Prostate gland (tissue), 2 donors: Measurements from ENCODE around the gene DLX1. TPM values are rescaled to one million over a fixed set of nuclear protein-coding genes. Genes with fewer than 3 reads are reported as not detected.
A peak's percentile ranks its signal among the peaks of the same experiment; 100 is the strongest.

Experiments used
- DNase-seq: peaks from one replicate; pipeline ENCODE4 v3.0.0-alpha.2; 2019; ENCODE audit warnings: low spot score
- H3K27ac ChIP-seq, 2 donors: fragments of 200-600 bp; sonication (generic); 2 replicates each; pipeline ENCODE4 v1.5.1; 2017 to 2019
- H3K27me3 ChIP-seq: fragments of 200-600 bp; sonication (generic); replicated peaks from 2 replicates; pipeline ENCODE4 v1.5.1; 2019; ENCODE audit not compliant: insufficient read depth
- H3K36me3 ChIP-seq, 2 donors: fragments of 200-600 bp; sonication (generic); 1 replicate in 1 of 2; 2 replicates in 1 of 2; pipeline versions ENCODE4 v1.5.1 to v1.8.1; 2017 to 2019
- H3K4me1 ChIP-seq: fragments of 200-600 bp; sonication (generic); replicated peaks from 2 replicates; pipeline ENCODE4 v1.5.1; 2019
- H3K4me3 ChIP-seq, 2 donors: fragments of 200-600 bp; sonication (generic); 2 replicates each; pipeline ENCODE4 v1.5.1; 2017 to 2019
- H3K9me3 ChIP-seq: fragments of 200-600 bp; sonication (generic); 2 replicates; pipeline ENCODE4 v1.5.1; 2017
- CTCF ChIP-seq, 4 experiments: fragments of 200-600 bp in 2 of 4; fragments of 450-650 bp in 2 of 4; sonication (generic) in 2 of 4; IDR thresholded peaks; 1 replicate in 3 of 4; 2 replicates in 1 of 4; pipeline ENCODE4 v1.5.1; 2016 to 2019; ENCODE audit warnings: antibody characterized with exemption in 4 of 4, mild to moderate bottlenecking in 2 of 4, moderate library complexity in 2 of 4
- POLR2A ChIP-seq: fragments of 450-650 bp; IDR thresholded peaks from one replicate; pipeline ENCODE4 v1.6.1; 2016; ENCODE audit warnings: antibody characterized with exemption, mild to moderate bottlenecking
- POLR2AphosphoS5 ChIP-seq: sonication (generic); formaldehyde crosslinking; IDR thresholded peaks from one replicate; pipeline ENCODE4 v1.6.1; 2017; ENCODE audit warnings: antibody characterized with exemption
- WGBS: methylation state at CpG from one replicate; pipeline ENCODE4 v1.1.5; 2018; 5-methylcytosine and 5-hydroxymethylcytosine counted together
- intact Hi-C: fragments of 100-400 bp; cut with DNase I; formaldehyde crosslinking; loops from one replicate; pipeline ENCODE4 v1.14.2; 2022
- total RNA-seq, 2 donors: library from RNA; depleted of rRNA; stranded (reverse); fragments of >200 nt; gene quantifications; one replicate each; pipeline ENCODE4 v1.1.0, GENCODE V29; 2016

Gene DLX1
- total RNA-seq, result 1 to 10 TPM in 1 of 2 donors, not detected in 1; 1.3 TPM

GRCh38 chr2:172085460-172086159 is at the start of gene DLX1:
DLX1 (plus strand) TSS chr2:172085507; CDS start chr2:172085678, 171 bp downstream.
- intact Hi-C loops, result loop anchor here (5.0 kb wide), 1 partner anchor 88 kb away; the partner anchor contains the start of gene METAP1D
- H3K9me3 ChIP-seq, result no peaks in the 10 kb centered on the region
- no peak for DNase-seq
- peak within 1 kb of the TSS; percentile 3 to 15 for H3K4me3 ChIP-seq
- WGBS, result 2% methylated on average over 27 of the region's 34 CpGs
- peaks cover 5% of the 10 kb centered on the region for H3K4me1 ChIP-seq
- TF ChIP-seq CTCF (IDR thresholded peaks at IDR 0.05), result no peak
- TF ChIP-seq POLR2AphosphoS5, result no peak
- no peak within 1 kb of the TSS for H3K27ac ChIP-seq
- H3K27me3 ChIP-seq, result peaks cover 74% of the 10 kb centered on the region
- H3K36me3 ChIP-seq, result no peaks in the 10 kb centered on the region

- WGBS, result 91% methylated on average over 3 of the region's 3 CpGs
Measured at GRCh38 chr2:172038121-172038520, 47.2 kb upstream of the DLX1 start.

GRCh38 chr2:172038604-172039003 is 46.7 kb upstream of the DLX1 start:
- no peak for DNase-seq
- WGBS, result 43% methylated on average over 2 of the region's 2 CpGs
- H3K4me1 ChIP-seq, result no peaks in the 10 kb centered on the region
- H3K4me3 ChIP-seq, result no peak overlapping the region
- no peaks in the 10 kb centered on the region for H3K36me3 ChIP-seq
- intact Hi-C loops, result no loop called here
- no peaks in the 10 kb centered on the region for H3K27me3 ChIP-seq
- no peak overlapping the region for H3K27ac ChIP-seq
- no peaks in the 10 kb centered on the region for H3K9me3 ChIP-seq
- TF ChIP-seq POLR2AphosphoS5, result no peak
- no peak for TF ChIP-seq POLR2A
- TF ChIP-seq CTCF (IDR thresholded peaks at IDR 0.05), result no peak

More at GRCh38 chr2:172038121-172038520, 47.2 kb upstream of the DLX1 start:
- TF ChIP-seq CTCF (IDR thresholded peaks at IDR 0.05) (no peak), POLR2AphosphoS5 (no peak), POLR2A (no peak)
- Histone ChIP-seq H3K4me3 (no peak overlapping the region), H3K27me3 (no peaks in the 10 kb centered on the region), H3K9me3 (no peaks in the 10 kb centered on the region), H3K27ac (no peak overlapping the region), H3K4me1 (no peaks in the 10 kb centered on the region), H3K36me3 (no peaks in the 10 kb centered on the region)
- intact Hi-C loops, result no loop called here
- DNase-seq, result no peak

DNA sequence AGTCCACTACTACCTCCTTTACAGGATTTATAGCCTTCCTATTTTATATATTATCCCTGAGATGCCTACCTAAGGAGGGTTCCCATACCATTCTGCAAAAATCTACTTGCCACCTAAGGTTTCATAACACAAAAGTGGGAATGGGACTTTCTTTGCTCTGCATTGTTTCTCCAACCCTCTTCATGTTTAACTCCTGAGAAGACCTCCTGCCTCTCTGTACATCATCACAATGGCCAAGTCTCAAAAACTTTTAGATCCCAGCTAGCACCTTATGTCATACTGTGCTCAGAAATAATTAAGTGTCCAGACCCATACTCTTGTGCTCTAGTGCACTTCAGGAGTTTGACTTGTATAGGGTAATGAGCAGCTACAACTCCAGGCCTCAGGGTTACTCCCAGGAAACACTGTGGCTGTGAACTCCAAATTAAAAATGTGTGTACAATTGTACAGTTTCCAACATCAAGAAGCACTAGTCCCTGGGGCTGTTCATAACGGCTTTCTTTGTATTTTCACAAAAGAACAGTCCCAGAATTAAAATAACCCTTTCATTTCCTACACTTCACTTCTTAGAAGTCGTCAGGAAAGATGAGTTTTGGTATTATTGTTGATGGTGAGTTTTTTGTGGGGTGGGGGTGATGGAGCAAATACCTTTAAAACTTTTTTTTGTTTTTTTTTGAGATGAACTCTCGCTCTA is 46.1 kb upstream of the DLX1 start:
- DNase-seq, result no peak
- Histone ChIP-seq H3K27me3 (no peaks in the 10 kb centered on the region), H3K4me3 (no peak overlapping the region), H3K36me3 (no peaks in the 10 kb centered on the region), H3K27ac (no peak overlapping the region), H3K4me1 (no peaks in the 10 kb centered on the region), H3K9me3 (no peaks in the 10 kb centered on the region)
- 67% methylated on average over 3 of the region's 3 CpGs for WGBS
- TF ChIP-seq POLR2AphosphoS5 (no peak), CTCF (IDR thresholded peaks at IDR 0.05) (no peak), POLR2A (no peak)
- intact Hi-C loops, result no loop called here
